K562 (cell line): ENCODE data around the gene ZNF45. TPM values are rescaled to one million over a fixed set of nuclear protein-coding genes. Genes with fewer than 3 reads are reported as not detected.
A peak's percentile ranks its signal among the peaks of the same experiment; 100 is the strongest.

Experiments used
- ATF1 ChIP-seq, 2 experiments: fragments of 450-650 bp in 1 of 2; IDR thresholded peaks; 2 replicates each; pipeline ENCODE4 v1.6.1; 2016; ENCODE audit warnings: missing compliant biosample characterization in 1 of 2, missing genetic modification characterization in 1 of 2
- ELF1 ChIP-seq: fragments of 200-800 bp; sonication (Bioruptor generic); IDR thresholded peaks from 2 replicates; pipeline ENCODE4 v1.6.1; 2016; ENCODE audit warnings: missing genetic modification characterization, missing compliant biosample characterization
- GABPA ChIP-seq: fragments of 200-800 bp; sonication (Bioruptor generic); conservative IDR thresholded peaks from 2 replicates; pipeline ENCODE4 v1.6.1; 2016; ENCODE audit warnings: low read depth, missing genetic modification characterization, missing compliant biosample characterization
- HCFC1 ChIP-seq: IDR thresholded peaks from 2 replicates; pipeline ENCODE4 v1.6.1; 2012; ENCODE audit warnings: low read depth, low read length, improper control_type of control experiment
- JUND ChIP-seq, 2 experiments: IDR thresholded peaks; 2 replicates in 1 of 2; 3 replicates in 1 of 2; pipeline ENCODE4 v1.6.1; 2011; ENCODE audit warnings: borderline replicate concordance in 2 of 2, low read depth in 2 of 2, low read length in 2 of 2, improper control_type of control experiment in 1 of 2, missing biosample characterization in 1 of 2, missing genetic modification characterization in 1 of 2, missing genetic modification reagents in 1 of 2
- L3MBTL2 ChIP-seq: fragments of 450-650 bp; IDR thresholded peaks from 2 replicates; pipeline ENCODE4 v1.6.1; 2016; ENCODE audit warnings: mild to moderate bottlenecking, moderate library complexity
- MAFK ChIP-seq: IDR thresholded peaks from 2 replicates; pipeline ENCODE4 v1.6.1; 2011; ENCODE audit warnings: low read length, improper control_type of control experiment
- NR2C1 ChIP-seq, 2 experiments: fragments of 450-650 bp; IDR thresholded peaks; 2 replicates each; pipeline ENCODE4 v1.6.1; 2017; ENCODE audit warnings: mild to moderate bottlenecking in 2 of 2, antibody characterized with exemption in 1 of 2, inconsistent platforms in 1 of 2, missing compliant biosample characterization in 1 of 2, missing genetic modification characterization in 1 of 2
- NRF1 ChIP-seq, 2 experiments: fragments of 450-650 bp; IDR thresholded peaks in 1 of 2; conservative IDR thresholded peaks in 1 of 2; 2 replicates each; pipeline ENCODE4 v1.6.1; 2014; ENCODE audit warnings: mild to moderate bottlenecking in 2 of 2
- SIX5 ChIP-seq, 2 experiments: IDR thresholded peaks; 2 replicates each; pipeline ENCODE4 v1.6.1; 2011; ENCODE audit warnings: low read length in 2 of 2, borderline replicate concordance in 1 of 2, low read depth in 1 of 2, mild to moderate bottlenecking in 1 of 2, moderate library complexity in 1 of 2; ENCODE audit not compliant: insufficient read depth in 1 of 2
- SPI1 ChIP-seq: IDR thresholded peaks from 2 replicates; pipeline ENCODE4 v1.6.1; 2011; ENCODE audit warnings: low read depth, low read length, control low read depth, borderline replicate concordance
- ZBTB40 ChIP-seq, 2 experiments: fragments of 450-650 bp in 1 of 2; sonication (generic) in 1 of 2; formaldehyde crosslinking in 1 of 2; IDR thresholded peaks; 2 replicates each; pipeline versions ENCODE4 v1.7.1 to v1.9.0; 2016 to 2022; ENCODE audit warnings: inconsistent platforms in 1 of 2, mild to moderate bottlenecking in 1 of 2, missing genetic modification reagents in 1 of 2
- ZNF277 ChIP-seq: fragments of 250-450 bp; sonication (Bioruptor Pico); IDR thresholded peaks from 2 replicates; pipeline ENCODE4 v1.8.0; 2022; ENCODE audit warnings: inconsistent platforms, mild to moderate bottlenecking, moderate library complexity, borderline replicate concordance
- polyA plus RNA-seq, 8 experiments: library from polyadenylated mRNA; depleted of rRNA in 4 of 8; stranded (reverse) in 5 of 8; unstranded in 3 of 8; fragments of >200 nt; fragmentation: Nextera tagmentation in 2 of 8; fragmentation: Illumina TruSeq in 1 of 8; extraction: Ambion mirVana in 2 of 8; extraction: Trizol in 1 of 8; gene quantifications; 2 replicates each; pipeline versions ENCODE4 v1.2.1 to v1.2.3, GENCODE V29; 2011 to 2014; ENCODE audit warnings: inconsistent platforms in 1 of 8, missing spikeins in 1 of 8
- total RNA-seq, 7 experiments: library from RNA; depleted of rRNA in 6 of 7; stranded (reverse); fragments of >200 nt in 6 of 7; fragmentation: Illumina TruSeq in 2 of 7; extraction: Trizol in 2 of 7; gene quantifications; 2 replicates each; pipeline versions ENCODE4 v1.2.1 to v1.2.3, GENCODE V29; 2011 to 2021; ENCODE audit warnings: low replicate concordance in 1 of 7

ZNF45 gene
- total and polyA plus RNA-seq, 9 of the 15 experiments (the other 6 are each of a cell fraction or from before 2014, with no cell fraction given): 2.6 to 10.6 (median 9.4) TPM

GRCh38 chr19:43983912-43984686 lies 49.0 kb upstream of the ZNF45 start, which contains the start of gene ZNF155 (continued):
- TF ChIP-seq ZBTB40 (IDR thresholded peaks at IDR 0.05): peak; percentile 81
- no peak for TF ChIP-seq ZBTB40 (CRISPR knock-in tag; IDR thresholded peaks at IDR 0.05)
- TF ChIP-seq L3MBTL2: peak; percentile 48; the same call in 1 of the 2 replicates
- peak; percentile 27; the same call in 1 of the 2 replicates for TF ChIP-seq SPI1
- TF ChIP-seq HCFC1: peak; percentile 92
- TF ChIP-seq ATF1 (CRISPR knock-in tag; IDR thresholded peaks at IDR 0.05): no peak
- TF ChIP-seq ATF1 (tag; IDR thresholded peaks at IDR 0.05): peak; percentile 38; the same call in 1 of the 2 replicates
- TF ChIP-seq NR2C1 (IDR thresholded peaks at IDR 0.05): 0 out of 2 replicates have a peak, but pooled peaks have one; percentile 13
- TF ChIP-seq NR2C1 (tag; IDR thresholded peaks at IDR 0.05): peak; percentile 87
- peak; percentile 22; the same call in 1 of the 2 replicates for TF ChIP-seq JUND (IDR thresholded peaks at IDR 0.05; ENCODE audit: borderline replicate concordance, low read depth, low read length)
- no peak for TF ChIP-seq JUND (tag; IDR thresholded peaks at IDR 0.05; ENCODE audit: borderline replicate concordance, low read depth, low read length)
- TF ChIP-seq GABPA (tag): peak; percentile 85
- no peak for TF ChIP-seq ZNF277 (CRISPR knock-in tag)
- no peak for TF ChIP-seq MAFK
- peak; percentile 86 for TF ChIP-seq ELF1 (tag)
- TF ChIP-seq SIX5 (IDR thresholded peaks at IDR 0.05; ENCODE audit: borderline replicate concordance in 1 of 2, insufficient read depth in 1 of 2, low read depth in 1 of 2, low read length in 2 of 2): peak; percentile 61 to 71
- peak; percentile 79 to 80 for TF ChIP-seq NRF1 (conservative IDR thresholded peaks at IDR 0.05 in 1 of 2, IDR thresholded peaks at IDR 0.05 in 1 of 2)
